GM19372 (cell line): Measurements from ENCODE around the gene CEP44.
A peak's percentile ranks its signal among the peaks of the same experiment; 100 is the strongest.
"Not testable (repeated sequence)": the region's sequence is repeated elsewhere in the genome, so short reads cannot be mapped to it uniquely, and the experiment has no call there.

Experiments used
- ATAC-seq: cut with Tn5 transposase; IDR thresholded peaks from one replicate; pipeline ENCODE4 v1.9.1; 2021; ENCODE audit warnings: mild to moderate bottlenecking, low read depth, moderate library complexity; ENCODE audit not compliant: unreplicated experiment

Gene CEP44

DNA sequence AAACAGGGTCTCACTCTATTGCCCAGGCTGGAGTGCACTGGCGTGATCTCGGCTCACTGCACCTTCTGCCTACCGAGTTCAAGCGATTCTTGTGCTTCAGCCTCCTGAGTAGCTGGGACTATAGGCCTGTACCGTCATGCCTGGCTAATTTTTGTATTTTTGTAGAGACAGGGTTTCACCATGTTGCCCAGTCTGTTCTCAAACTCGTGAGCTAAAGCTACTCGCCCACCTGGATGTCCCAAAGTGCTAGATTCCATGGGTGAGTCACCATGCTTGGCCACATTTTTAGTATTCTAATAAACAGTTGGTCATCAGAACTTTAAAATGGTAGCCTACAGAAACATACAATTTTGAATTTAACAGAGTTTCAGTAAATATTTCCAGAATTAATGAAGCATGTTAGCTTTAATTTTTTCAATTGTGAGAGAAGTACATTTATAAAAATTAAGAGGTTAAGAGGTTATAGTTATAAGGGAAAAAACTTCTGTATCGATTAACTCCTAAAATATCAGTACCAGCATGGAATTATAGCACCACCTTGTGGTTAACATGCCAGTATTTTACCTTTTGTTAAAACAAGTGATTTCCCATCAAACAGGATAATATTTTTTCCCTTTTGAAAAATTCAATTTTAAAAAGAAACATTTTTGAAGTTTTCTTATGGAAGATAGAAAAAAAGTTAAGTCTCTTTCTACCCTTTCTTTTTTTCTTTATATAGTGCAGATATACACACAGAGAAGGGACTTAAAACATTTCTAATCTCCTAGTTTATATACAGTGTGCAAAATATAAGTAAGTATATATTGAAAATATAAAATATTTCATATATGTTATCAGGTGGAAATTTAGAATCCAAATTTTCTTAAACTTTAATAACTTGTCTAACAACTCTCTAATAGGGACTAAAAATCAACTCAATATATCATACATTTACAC is 35.4 kb downstream of the CEP44 start:
- ATAC-seq: no peak

- ATAC-seq: no peak
These were observed 36.9 kb downstream of the CEP44 start for GRCh38 chr4:174320494-174321199.

DNA sequence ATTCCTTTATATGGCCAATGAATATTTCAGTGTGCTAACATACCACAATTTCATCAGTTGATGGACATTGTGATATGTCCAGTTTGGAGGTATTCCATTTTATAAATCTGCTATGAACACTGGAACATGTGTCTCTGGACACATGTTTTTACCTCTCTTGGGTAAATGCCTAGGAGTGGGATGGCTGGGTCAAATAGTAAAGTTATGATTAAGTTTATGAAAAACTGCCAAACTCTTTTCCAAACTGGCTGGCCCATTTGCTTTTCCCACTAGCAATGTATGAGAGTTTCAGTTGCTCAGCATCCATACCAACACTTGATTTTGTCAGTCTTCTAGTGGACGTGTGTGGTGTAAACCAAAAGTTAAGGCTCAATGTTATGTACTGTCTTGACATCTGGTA is 40.5 kb downstream of the CEP44 start:
- ATAC-seq: no peak

DNA sequence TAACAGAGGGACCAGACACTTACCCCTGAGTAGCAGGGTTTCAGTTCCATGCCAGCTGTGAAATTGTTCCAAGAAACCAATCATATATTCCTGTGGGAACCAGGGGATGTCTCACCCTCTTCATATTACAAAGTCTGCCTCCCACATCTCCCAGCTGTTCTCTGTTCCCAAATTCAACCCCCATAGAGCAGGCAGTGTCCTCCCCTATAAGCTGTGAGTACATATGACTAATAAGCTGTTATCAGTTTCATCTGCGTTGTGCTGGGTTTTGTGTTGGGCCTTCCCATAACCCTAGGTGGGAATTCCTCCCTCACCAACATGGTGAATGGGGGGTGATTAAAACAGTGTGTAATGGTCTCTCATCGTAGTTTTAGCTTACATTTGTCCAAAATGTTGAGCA is 41.0 kb downstream of the CEP44 start:
- no peak for ATAC-seq

DNA sequence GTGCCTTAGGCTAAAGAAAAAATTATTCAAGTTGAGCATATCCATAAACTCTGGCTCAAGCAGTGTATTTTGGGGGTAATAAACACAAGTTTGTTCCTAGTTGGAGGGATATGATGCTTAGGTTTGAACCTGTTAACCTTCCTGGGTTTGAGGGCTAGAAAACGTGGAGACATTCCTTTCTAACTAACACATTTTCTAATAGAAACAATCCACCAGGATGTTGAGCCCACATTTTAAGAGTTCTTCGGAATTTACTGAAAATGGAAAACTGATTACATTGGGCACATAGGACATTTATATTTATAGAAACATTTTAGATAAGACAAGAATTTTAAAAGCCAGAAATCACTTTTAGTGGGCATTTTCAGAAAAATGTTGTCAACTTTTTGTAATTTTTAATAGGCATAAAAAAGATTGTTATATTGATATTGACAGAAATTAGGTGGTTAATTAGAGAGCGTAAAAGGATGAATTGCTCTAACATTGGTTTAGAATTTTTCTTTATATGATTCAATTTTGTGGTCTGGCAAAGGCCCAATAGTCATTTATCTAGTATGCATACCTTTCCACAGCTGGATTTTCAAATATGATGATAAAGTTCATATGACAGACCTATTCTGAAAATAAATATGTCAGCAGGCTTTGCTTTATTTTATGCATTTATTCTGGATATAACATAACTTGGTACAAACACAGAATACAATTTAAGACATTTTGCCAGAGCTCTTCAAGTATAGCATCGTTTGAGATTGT is 49.2 kb downstream of the CEP44 start:
- ATAC-seq: no peak

DNA sequence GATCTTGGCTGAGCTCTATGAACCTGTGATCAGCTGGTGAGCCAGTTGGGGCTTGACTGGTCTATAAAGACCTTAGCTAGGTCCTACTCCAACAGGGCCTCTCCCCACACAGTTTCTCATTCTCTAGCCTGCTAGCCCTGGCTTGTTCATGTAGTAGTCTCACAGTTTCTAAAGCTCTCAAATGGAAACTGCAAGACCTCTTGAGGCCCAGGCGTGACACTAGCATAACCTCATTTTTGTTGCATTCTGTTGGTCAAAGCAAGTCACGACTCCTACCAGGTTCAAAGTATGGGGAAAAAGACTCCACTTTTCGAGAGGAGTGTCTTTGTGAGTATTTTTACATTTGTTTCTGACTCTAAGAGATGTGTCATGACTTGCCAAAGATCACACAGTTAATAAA is 50.9 kb downstream of the CEP44 start:
- ATAC-seq: peak; percentile 96

DNA sequence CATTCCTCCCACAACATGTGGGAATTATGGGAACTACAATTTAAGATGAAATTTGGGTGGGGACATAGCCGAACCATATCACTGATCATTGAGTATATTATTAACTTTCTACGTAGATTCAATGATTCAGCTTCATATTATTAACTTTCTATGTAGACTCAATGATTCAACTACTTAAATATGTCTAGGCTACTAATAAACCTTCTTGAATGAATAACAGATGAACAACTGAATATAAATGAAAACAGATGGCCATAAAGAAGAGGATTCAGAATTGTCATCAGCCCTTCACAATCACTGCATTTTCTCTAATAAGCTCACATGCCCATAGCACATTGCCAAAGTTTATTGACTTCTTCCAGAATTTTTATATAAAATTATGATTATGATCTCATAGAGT is 57.0 kb downstream of the CEP44 start:
- ATAC-seq: no peak

- ATAC-seq: no peak
These were observed 65.4 kb downstream of the CEP44 start for GRCh38 chr4:174349156-174349555.

- ATAC-seq: no peak
These were observed 68.5 kb downstream of the CEP44 start for GRCh38 chr4:174352061-174352819.

DNA sequence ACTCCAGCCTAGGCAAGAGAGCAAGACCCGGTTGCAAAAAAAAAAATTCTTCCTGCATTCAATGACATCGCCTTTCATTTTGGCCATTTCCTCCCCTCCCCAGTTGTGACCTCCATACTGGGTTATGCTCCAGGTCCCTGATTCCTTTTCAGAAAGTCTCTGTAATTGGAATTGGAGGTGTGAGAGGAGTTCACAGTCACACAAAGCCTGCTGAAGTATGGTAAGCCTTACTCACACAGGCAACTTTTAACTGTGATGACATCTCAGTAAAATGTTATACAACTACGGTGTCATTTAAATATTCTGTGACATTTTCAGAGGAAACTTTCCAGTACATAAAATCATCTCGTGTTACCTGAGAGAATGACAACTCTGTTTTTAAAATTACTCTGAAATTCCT is 73.6 kb downstream of the CEP44 start:
- ATAC-seq: no peak

DNA sequence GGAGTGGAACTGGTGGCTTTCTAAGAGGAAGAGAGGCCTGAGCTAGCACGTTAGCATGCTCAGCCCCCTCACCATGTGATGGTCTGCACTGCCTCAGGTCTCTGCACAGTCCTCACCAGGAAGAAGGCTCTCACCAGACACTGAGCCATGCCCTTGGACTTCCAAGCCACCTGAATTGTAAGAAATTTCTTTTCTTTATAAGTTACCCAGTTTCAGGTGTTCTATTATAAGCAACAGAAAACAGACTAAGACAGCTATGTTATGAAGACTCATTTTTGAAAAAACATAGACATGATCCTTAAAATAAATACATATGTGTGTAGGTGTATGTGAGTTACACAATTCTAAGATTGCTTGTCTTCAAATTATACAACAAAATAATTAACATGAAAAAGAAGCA is 74.7 kb downstream of the CEP44 start:
- peak; percentile 47 for ATAC-seq

- ATAC-seq: peak; percentile 93
These were observed 75.1 kb downstream of the CEP44 start for GRCh38 chr4:174358829-174359228.

DNA sequence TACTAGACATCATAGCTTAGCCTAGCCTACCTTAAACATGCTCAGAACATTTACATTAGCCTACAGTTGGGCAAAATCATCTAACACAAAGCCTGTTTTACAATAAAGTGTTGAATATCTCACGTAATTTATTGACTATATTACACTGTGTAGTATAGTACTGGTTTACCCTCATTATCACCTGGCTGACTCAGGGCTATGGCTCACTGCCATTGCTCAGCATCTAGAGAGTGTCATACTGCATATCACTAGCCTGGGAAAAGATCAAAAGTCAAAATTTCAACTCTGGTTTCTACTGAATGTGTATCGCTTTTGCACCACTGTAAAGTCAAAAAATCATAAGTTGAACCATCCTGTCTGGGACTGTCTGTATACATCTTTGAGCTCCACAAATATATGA is 78.6 kb downstream of the CEP44 start:
- no peak for ATAC-seq

DNA sequence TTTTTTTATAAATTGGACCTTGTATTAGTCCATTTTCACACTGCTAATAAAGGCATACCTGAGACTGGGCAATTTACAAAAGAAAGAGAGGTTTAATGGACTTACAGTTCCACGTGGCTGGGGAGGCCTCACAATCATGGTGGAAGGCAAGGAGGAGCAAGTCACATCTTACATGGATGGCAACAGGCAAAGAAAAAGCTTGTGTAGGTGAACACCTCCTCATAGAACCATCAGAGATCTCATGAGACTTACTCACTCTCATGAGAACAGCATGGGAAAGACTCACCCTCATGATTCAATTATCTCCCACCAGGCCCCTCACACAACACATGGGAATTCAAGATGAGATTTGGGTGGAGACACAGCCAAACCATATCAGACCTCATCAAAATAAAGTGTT is 80.1 kb downstream of the CEP44 start:
- not testable (repeated sequence) for ATAC-seq

GRCh38 chr4:174365018-174365587 is 81.4 kb downstream of the CEP44 start:
- no peak for ATAC-seq

GRCh38 chr4:174369985-174370384 is 86.3 kb downstream of the CEP44 start:
- ATAC-seq: no peak

- ATAC-seq: no peak
These were observed 90.1 kb downstream of the CEP44 start for GRCh38 chr4:174373821-174374220.

DNA sequence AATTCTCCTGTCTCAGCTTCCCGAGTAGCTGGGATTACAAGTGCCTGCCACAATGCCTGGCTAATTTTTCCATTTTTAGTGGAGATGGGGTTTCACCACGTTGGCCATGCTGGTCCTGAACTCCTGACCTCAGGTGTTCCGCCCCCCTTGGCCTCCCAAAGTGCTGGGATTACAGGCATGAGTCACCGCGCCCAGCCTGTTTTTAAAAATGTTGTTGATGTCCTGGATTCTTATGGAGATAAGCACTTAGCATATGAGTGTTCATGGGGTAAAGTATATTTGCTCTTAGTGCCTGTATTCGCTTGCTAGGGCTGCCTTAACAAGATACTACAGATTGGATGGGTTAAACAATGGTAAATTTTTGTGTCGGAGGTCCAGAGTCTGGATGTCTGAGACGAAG is 91.7 kb downstream of the CEP44 start:
- ATAC-seq: no peak

- ATAC-seq: no peak
These were observed 93.9 kb downstream of the CEP44 start for GRCh38 chr4:174377613-174378012.

- ATAC-seq: no peak
These were observed 95.2 kb downstream of the CEP44 start for GRCh38 chr4:174378951-174379350.
